Muscle of arm (tissue), 14 donors: Measurements from ENCODE around the gene NAA60. TPM values are rescaled to one million over a fixed set of nuclear protein-coding genes. Genes with fewer than 3 reads are reported as not detected.

Source experiments
- DNase-seq: peaks from one replicate; pipeline ENCODE4 v3.0.0-alpha.2; 2013
- long read RNA-seq, 11 donors: transcript quantifications; one replicate each; lab custom pipeline, GENCODE V29; 2026
- polyA plus RNA-seq, 12 donors: library from polyadenylated mRNA; unstranded; fragments of 120-200 nt; gene quantifications; one replicate each; pipeline ENCODE4 v1.2.1, GENCODE V29; 2013; ENCODE audit not compliant: insufficient read length in 12 of 12

Gene NAA60
- polyA plus RNA-seq, result 10 to 100 TPM in 11 of 12 donors, not detected in 1; 27.7 to 56.1 (median 33.1) TPM
- long read RNA-seq, donor 1, transcript NAA60-211 (3 exons, 555 nt), result minor isoform, 5 of 53 reads
- long read RNA-seq, donor 1, transcript NAA60-229 (7 exons, 2,531 nt), result minor isoform, 5 of 53 reads
- long read RNA-seq, donor 1, transcript NAA60-238 (5 exons, 3,899 nt), result major isoform, 34 of 53 reads
- long read RNA-seq, donor 1, partial matches to known transcripts, result 0 of 53 reads
- long read RNA-seq, donor 1, other reads (novel, unspliced or antisense), result 0 of 53 reads
- long read RNA-seq, donor 2, transcript NAA60-238 (5 exons, 3,899 nt), result major isoform, 11 of 22 reads
- long read RNA-seq, donor 2, transcript NAA60-211 (3 exons, 555 nt), result minor isoform, 7 of 22 reads
- long read RNA-seq, donor 2, partial matches to known transcripts, result 0 of 22 reads
- long read RNA-seq, donor 2, other reads (novel, unspliced or antisense), result 0 of 22 reads
- long read RNA-seq, donor 3, partial matches to known transcripts, result 5 of 15 reads
- long read RNA-seq, donor 3, other reads (novel, unspliced or antisense), result 0 of 15 reads
- long read RNA-seq, donor 4, partial matches to known transcripts, result 0 of 8 reads
- long read RNA-seq, donor 4, other reads (novel, unspliced or antisense), result 0 of 8 reads
- long read RNA-seq, donor 5, transcript NAA60-238 (5 exons, 3,899 nt), result major isoform, 6 of 11 reads
- long read RNA-seq, donor 5, partial matches to known transcripts, result 0 of 11 reads
- long read RNA-seq, donor 5, other reads (novel, unspliced or antisense), result 0 of 11 reads
- long read RNA-seq, donor 6, transcript NAA60-238 (5 exons, 3,899 nt), result major isoform, 5 of 16 reads
- long read RNA-seq, donor 6, partial matches to known transcripts, result 0 of 16 reads
- long read RNA-seq, donor 6, other reads (novel, unspliced or antisense), result 0 of 16 reads
- long read RNA-seq, donor 7, transcript NAA60-238 (5 exons, 3,899 nt), result major isoform, 8 of 14 reads
- long read RNA-seq, donor 7, partial matches to known transcripts, result 0 of 14 reads
- long read RNA-seq, donor 7, other reads (novel, unspliced or antisense), result 0 of 14 reads
- long read RNA-seq, donor 8, transcript NAA60-238 (5 exons, 3,899 nt), result major isoform, 8 of 12 reads
- long read RNA-seq, donor 8, partial matches to known transcripts, result 0 of 12 reads
- long read RNA-seq, donor 8, other reads (novel, unspliced or antisense), result 0 of 12 reads
- long read RNA-seq, donor 9, partial matches to known transcripts, result 0 of 4 reads
- long read RNA-seq, donor 9, other reads (novel, unspliced or antisense), result 0 of 4 reads
- long read RNA-seq, donor 10, transcript NAA60-238 (5 exons, 3,899 nt), result major isoform, 6 of 11 reads
- long read RNA-seq, donor 10, partial matches to known transcripts, result 0 of 11 reads
- long read RNA-seq, donor 10, other reads (novel, unspliced or antisense), result 0 of 11 reads
- long read RNA-seq, donor 11, transcript NAA60-238 (5 exons, 3,899 nt), result major isoform, 13 of 32 reads
- long read RNA-seq, donor 11, transcript NAA60-211 (3 exons, 555 nt), result minor isoform, 7 of 32 reads
- long read RNA-seq, donor 11, partial matches to known transcripts, result 5 of 32 reads
- long read RNA-seq, donor 11, other reads (novel, unspliced or antisense), result 0 of 32 reads

DNA sequence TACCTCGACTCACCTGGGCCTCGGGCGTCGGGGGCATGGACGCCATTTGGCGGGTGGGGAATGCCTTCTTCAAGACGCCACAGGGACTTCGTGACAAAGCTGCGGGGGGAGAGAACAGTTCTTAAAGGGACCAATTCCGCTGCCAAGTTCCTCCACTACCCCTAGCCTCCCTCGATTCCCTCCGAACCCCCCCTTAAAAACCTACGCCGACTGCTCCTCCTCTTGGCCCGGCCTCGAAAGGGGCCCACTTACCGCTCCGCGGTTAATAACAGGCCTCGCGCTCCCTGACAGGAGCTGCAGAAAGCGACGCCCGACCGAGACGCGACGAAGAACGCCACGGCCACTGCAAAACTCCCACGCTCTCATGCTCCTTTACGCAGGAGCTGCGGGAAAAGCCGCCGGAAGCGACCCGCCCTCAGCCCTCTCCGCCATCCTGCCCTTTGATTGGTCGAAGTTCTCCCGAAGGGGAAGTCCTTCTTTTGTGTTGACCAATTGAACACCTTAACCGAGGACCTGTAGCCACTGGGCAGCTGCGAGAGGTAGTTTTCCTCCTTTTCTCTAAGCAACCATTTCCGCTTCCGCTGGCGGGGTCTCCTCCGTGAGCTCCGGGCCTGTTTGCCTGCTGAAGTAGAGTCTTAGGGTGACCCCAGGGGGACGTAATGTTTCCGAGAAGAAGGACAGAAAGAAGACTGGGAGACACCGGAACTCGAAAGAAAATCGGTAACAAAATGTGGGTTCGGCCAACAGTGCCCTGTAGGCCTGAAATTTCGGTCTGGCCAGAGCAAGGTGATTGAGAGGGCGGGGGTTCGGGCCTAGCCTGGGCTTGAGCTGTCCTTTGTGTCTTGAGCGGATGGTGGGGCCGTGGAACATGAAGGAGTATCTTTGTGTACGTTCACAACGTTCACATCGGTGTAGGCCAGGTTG lies at the start of gene NAA60, which contains the start of gene ZNF597:
Gene NAA60 (plus strand): TSS at position 573 of the 924 bp plus-strand sequence. CDS start 32,548 bp downstream, outside the sequence.
Gene ZNF597 (minus strand): TSS at position 397 of the 924 bp plus-strand sequence. CDS start 351 bp downstream, at position 46.
- peak; percentile 89 for DNase-seq

DNA sequence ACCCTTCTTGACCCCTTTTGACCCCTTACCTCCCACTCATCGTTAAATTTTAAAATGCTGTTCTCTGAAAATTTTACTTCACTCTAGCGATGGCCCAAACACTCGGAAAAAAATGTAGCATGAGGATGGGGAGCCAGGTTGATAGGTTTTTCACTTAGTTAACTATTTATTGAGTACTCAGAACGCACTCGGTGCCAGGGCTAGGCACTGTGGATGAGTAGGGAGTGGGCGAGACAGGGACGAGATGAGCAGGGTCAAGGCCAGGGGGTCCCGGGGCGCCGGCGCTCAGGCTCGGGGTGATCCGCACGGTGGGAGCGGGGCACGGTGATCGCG lies 43.1 kb upstream of the NAA60 start:
- DNase-seq, result no peak

DNA sequence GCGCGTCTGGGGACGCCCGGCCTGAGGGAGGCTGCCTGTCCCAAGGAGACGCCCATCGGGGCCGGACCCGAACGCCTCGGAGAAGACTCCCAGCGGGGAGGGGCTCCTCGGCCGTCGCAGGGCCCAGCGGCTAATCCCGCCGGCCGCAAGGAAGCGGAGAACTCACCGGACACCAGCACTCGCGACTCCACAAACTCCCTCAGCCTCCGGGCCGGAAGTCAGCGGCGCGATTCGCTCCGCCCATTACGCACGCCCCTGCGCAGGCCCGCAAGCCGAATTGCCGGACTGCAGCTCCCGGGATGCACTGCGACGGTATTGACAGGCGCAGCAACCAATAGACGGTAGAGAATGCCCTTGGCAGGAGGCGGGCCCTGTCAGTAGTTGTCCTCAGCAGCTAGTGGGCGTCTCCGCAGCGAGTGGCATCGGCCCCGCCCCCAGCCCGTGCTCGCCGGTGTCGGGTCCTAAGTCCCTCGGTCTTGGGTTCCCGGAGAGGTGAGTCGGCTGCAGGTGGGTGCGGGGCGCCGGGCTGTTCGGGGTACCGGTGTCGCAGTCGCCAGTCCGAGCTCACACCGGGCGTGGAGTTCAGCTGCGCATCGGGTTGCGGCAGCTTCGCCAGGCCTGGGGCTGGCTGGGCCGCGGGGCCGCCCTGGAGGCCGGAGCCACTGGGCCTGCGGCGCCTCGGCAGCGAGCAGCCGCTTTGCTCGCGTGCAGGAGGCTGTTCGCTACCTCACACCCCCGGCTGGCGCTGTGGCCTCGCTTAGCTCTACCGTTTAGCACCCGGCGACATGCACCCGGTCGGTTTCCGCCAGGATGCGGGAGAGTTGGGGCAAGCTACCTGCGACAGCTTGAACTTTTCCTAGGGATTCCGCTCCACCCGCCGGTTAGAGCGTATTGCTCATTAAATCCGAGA lies 42.4 kb upstream of the NAA60 start, which contains the start of the genes ZNF174 and ZSCAN32:
Gene ZNF174 (plus strand): TSS at position 437 of the 910 bp plus-strand sequence. CDS start 790 bp downstream, outside the sequence.
Gene ZSCAN32 (minus strand): TSS at position 226 of the 910 bp plus-strand sequence. CDS start 3,447 bp downstream, outside the sequence.
- DNase-seq, result peak; percentile 99

DNA sequence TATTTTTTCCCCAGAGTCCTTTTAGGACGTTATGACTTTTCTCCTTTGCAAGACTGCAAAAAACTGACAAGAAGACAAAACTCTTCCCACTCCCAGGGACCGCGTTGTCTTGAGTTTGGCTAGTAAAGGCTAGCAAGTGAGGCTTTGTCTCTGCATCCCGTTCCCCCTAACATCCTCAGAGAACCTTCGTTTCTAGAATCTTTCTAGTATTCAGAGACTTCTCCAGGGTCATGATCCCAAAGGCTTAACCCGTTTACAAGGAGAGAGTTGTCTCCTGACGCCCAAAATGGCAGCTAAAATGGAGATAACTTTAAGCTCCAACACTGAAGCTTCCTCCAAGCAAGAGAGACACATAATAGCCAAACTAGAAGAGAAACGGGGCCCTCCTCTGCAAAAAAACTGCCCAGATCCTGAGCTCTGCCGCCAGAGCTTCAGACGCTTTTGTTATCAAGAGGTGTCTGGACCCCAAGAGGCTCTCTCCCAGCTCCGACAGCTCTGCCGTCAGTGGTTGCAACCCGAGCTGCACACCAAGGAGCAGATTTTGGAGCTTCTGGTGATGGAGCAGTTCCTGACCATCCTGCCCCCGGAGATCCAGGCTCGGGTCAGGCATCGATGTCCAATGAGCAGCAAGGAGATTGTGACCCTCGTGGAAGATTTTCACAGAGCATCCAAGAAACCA lies 41.6 kb upstream of the NAA60 start:
- DNase-seq, result peak; percentile 5

DNA sequence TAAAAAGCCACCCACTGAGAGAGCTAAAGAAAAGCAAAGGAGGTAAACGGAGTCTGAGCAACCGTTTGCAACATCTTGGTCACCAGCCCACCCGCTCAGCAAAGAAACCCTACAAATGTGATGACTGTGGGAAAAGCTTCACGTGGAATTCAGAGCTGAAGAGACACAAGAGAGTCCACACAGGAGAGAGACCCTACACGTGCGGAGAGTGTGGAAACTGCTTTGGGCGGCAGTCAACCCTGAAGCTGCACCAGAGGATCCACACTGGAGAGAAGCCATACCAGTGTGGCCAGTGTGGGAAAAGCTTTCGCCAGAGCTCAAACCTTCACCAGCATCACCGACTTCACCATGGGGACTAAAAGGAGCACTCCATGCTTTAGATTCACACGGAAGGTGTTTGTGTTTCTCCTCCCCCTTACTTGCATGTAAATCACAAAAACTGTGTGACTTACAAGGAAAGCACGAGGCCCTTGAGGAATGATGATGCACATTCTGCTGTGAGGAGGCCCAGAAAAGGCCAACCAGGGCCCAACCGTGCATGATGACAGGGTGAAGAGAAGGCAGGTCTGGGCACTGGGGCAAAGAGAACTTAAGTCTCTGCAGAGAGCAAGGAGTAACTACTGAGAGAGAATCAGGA lies 34.8 kb upstream of the NAA60 start:
- DNase-seq, result no peak

DNA sequence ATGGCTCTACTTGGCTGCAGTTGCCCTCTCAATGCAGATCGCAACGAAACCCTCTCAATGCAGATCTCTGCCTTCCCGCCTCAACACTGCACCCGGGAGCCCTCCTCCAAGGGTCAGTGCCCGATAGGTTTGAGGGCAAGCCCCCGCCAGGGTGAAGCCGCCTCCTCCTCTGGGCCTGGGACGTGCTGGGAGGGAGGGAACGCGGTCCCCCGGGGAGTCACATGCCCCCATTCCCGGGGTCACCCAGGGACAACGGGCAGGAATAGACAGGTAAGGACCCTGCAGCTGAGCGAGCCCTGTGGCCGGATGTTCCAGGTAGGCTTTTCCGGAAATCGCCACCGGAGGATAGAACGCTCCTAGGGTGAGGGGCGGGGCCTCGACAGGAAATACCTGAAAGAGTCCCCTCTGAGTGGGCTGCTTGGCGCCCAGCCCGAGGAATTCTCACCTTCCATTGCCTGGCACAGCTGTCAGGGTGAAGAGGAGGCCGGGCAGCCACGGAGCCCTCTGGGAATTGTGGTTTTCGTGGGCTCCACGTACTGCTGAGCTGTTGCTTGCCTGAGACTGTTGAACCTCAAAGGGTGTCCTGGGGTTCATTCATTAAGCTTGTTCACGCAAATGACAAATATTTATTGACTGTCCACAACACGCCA lies 29.6 kb upstream of the NAA60 start:
- no peak for DNase-seq

DNA sequence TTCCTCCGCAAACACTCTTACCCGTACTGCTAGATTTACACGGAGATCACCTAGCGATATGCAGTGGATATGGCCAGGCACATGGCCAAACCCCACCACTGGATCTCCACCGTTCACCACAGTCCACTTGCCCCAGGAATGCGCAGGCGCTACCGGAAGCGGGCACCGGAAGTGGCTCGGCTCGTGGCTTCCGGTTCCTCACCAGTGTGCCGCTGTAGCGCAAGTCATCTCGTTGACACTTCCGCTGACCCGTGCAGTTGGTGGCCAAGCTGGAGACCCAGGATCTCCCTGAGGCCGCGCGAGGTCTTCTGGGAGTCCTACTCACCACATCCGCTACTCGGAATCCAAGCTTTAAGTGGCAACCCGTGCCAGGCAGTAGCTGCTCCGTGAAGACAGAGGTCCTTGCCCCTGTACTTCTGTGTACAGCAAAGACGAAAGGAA lies 11.7 kb upstream of the NAA60 start:
- no peak for DNase-seq

DNA sequence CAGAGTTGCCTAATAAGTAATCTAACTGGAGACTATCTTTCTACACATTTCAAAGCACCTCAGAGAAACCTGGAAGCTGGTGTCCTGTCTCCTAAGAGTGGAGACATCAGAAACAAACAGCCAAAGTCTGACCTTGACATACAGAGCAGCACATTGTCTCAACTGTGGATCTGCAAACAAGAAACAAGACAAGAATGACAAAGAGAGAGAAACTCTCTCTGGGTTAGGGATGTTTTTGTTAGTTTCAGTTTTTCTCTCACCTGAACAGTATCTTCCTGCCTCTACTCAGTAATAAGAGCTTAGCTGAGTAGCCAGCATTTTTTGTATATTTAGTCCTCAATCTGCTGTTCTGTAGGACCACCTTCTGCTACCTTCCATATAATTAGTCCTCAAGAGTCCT lies 9.1 kb upstream of the NAA60 start:
- DNase-seq, result no peak

DNA sequence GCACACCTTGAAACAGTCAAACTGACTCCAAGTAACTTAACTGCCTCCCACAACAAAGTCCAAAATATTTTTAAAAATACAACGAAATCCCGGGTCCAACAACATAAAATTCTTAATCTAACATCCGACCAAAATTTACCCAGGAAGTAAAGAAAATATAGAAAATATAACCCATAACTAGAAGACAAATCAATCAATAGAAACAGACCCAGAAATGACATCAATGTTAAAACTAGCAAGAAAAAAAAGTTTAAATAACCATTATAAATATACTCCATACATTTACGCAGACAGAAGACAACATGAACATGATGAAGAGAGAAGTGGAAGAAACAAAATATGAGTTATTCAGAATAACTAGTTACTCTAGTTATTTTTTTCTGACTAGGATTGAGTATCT lies 3.8 kb upstream of the NAA60 start:
- no peak for DNase-seq

DNA sequence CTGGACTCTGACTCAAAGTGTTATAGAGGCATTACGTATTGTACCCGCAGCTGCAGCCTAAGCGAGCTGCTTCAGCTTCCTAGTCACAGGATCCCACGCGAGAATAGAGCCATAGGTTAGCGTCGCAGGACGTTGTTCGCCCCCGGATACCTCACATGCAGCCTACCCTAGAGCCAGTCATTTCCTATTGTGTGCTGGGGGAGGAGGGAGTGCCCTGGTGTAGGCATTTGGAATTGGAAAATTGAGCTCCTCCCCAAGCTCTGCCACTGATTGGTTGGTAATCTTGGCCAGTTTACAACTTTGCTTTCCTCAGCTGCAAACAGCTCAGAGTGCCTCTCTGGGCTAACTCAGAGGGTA lies 530 bp downstream of the NAA60 start:
- DNase-seq, result no peak

DNA sequence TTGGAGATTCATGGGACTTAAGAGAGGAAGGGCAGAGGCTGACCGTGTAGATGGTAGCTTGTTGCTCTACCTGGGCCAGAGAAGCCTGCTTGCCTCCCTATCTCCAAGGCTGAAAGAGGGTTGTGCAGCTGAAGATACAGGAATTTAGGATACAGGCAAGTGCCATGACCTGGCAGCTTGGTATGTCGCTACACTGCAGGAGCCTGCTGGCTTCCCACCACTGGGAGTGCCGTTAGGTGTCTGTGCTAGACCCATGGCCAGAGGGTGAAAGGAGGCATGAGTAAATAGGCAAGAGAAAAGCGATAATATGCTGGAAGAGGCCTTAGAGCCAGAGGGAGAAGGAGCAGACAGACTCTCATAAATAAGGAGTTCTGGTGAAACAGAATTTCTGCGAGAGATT lies 10.6 kb downstream of the NAA60 start:
- no peak for DNase-seq

DNA sequence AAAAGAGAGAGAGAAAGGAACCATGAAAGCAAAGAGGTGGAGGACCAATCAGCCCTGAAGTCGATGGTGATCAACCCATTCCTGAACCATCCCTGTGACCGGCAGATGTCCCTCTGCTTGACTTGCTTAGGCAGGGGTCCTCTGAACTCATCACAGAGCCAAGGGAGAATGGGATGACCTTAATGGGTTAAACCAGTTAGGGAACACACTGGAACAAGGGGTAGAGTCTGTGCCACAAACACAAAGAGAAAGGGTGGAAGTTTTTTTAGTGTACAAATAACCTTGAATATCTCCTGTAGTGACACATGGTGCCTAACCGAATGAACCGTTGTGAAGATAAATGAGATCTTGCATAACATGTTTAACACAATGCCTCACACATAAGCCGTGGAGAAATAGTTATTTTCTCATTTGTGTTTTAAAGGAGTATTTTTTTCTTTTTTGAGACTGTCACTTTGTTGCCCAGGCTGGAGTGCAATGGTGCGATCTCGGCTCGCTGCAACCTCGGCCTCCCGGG lies 11.2 kb downstream of the NAA60 start:
- no peak for DNase-seq

DNA sequence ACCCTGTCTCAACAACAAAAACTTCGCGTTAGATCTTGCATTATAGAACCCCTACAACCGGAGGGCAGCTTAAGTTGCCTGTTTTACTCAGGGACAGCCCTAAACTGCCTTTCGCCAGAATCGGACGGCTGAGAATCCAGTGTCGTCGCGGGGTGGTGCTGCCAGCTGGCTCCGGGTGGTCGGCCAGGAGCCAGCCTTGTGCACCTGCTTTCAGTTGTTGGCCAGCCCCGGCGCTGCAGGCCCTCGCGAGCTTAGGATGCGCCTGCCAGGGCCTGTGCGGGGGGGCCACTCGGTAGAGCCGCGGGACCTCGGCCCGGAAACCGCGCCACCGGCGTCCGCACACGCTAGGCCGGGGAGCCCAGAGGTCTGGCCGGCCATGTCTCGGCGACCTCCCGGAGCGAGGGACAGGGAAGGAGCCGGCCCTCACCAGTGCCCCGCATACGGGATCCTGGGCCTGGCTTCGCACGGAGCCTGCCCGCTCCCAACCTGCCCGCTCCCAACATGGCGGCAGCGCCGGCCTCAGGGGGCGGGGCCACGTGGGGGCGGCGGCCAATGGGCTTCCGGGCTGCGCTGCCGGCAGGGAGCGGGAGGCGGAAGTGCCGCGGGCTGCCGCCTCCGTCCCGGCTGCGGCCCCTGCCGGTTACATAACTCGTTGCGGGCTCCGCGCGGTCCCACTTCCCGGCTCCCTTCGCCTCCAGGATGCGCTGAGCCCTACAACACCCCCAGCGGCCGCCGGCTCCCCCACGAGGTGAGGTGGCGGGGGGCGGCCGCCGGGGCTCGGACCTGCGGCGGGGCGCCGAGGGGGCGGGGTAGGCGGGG lies 14.2 kb downstream of the NAA60 start:
- DNase-seq, result peak; percentile 90

DNA sequence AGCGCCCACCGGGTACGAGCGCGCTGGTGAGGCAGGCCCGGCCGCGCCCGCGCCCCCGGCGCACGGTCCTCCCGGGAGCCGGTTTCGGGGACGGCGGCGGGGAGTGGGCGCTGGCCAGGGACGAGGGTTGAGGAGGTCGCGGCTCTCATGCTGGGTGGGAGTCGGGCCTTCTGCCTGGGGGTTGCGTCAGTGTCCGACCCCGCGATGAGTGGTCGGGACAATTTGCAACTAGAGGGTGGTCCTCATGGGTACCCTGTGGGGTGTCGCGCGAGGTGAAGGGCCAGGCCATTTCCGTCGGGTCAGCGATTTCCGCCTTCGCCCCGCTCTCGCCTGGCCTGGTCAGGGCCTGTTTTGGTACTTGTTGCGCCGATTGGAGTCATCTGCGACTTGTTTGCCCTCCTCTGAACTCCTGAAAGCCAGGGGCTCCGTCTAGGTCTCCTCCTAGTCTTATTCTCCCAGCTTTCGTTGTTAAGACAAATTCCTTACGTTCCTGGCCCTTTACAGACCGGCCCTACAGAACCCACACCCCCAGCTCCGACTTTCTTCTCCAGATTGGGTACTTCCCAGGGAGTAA lies 14.9 kb downstream of the NAA60 start:
- no peak for DNase-seq

DNA sequence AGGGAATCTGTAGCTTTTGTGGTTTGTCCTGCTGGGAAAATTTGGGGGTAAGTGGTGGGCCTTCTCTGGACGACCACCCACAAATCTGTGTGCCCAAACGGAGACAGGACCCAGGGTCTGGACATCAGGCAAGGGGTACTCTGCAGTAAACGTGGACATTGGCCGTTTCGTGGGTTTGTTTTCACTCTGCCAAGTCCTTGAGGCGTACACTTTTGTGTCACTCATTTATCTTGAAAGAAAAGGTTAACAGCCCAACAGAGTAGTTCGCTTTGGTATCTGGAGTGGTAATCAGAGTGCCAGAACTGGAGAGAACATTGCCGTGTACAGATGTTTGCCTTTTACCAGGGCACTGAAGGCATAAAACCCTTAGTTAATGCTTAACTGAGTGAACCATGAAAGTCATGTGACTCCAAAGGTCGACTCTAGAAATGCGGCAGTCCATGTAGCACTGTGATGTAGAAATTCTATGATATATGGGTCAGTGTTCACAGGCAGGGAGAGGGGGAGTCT lies 15.4 kb downstream of the NAA60 start:
- DNase-seq, result no peak
